ENCODE data around the gene PPDPF.

PPDPF gene

DNA sequence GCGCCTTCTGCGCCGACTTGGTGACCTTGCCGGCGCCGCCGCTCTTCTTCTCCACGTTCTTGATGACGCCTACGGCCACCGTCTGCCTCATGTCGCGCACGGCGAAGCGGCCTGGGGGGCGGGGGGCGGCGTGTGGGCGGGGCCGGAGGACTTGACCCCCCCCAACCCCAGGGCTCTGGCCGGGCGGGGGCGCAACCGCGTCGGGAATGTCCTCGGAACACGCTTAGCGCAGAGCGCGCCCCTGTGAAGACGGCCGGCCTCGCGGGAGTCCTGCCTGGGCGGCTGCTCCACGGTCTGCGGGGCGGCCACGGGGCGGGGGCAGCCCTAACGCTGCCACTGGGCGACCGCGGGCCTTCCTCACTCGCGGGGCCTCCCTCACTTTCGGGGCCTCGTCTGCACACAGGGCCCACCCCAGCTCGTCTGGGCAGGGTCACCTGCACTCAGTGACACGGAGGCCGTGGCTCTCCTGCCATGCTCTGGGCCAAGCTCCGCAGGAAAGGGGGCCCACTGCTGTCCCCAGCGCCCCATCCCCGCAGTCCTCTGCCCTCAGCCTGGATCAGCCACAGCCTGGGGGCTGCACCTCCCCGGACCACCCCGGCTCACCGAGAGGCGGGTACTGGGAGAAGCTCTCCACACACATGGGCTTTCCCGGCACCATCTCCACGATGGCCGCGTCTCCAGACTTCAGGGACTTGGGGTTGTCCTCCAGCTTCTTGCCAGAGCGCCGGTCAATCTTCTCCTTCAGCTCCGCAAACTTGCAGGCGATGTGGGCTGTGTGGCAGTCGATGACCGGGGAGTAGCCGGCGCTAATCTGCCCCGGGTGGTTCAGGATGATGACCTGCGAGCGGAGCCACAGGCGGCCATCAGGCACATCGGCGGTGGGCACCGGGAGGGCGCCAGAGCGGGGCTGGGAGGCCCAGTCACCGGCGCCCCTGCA is 32.0 kb upstream of the PPDPF start:
- DNase-seq (ENCODE audit: low read depth), result no peak
- TF ChIP-seq, protein P1, sequence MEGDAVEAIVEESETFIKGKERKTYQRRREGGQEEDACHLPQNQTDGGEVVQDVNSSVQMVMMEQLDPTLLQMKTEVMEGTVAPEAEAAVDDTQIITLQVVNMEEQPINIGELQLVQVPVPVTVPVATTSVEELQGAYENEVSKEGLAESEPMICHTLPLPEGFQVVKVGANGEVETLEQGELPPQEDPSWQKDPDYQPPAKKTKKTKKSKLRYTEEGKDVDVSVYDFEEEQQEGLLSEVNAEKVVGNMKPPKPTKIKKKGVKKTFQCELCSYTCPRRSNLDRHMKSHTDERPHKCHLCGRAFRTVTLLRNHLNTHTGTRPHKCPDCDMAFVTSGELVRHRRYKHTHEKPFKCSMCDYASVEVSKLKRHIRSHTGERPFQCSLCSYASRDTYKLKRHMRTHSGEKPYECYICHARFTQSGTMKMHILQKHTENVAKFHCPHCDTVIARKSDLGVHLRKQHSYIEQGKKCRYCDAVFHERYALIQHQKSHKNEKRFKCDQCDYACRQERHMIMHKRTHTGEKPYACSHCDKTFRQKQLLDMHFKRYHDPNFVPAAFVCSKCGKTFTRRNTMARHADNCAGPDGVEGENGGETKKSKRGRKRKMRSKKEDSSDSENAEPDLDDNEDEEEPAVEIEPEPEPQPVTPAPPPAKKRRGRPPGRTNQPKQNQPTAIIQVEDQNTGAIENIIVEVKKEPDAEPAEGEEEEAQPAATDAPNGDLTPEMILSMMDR (IDR thresholded peaks at IDR 0.05; ENCODE audit: insufficient read depth, low read depth, low read length, missing control alignments), result no peak
- no peak overlapping the region for H3K4me3 ChIP-seq (ENCODE audit: low read depth, low read length)

DNA sequence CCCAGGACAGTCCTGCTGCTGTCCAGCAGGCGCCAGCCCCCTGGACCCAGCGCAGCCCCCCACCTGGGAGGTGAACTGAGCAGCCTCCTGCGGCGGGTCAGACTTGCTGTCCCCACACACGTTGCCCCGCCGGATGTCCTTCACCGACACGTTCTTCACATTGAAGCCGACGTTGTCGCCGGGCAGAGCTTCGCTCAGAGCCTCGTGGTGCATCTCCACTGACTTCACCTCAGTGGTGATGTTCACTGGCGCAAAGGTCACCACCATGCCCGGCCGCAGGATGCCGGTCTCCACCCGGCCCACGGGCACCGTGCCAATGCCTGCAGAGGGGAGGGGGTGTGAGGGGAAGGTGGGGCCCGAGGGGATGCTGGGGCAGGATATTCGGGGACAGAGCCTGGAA is 30.1 kb upstream of the PPDPF start:
- no peak overlapping the region for H3K4me3 ChIP-seq (ENCODE audit: low read depth, low read length)
- TF ChIP-seq, protein P1 (IDR thresholded peaks at IDR 0.05; ENCODE audit: insufficient read depth, low read depth, low read length, missing control alignments), result no peak
- DNase-seq (ENCODE audit: low read depth), result no peak

DNA sequence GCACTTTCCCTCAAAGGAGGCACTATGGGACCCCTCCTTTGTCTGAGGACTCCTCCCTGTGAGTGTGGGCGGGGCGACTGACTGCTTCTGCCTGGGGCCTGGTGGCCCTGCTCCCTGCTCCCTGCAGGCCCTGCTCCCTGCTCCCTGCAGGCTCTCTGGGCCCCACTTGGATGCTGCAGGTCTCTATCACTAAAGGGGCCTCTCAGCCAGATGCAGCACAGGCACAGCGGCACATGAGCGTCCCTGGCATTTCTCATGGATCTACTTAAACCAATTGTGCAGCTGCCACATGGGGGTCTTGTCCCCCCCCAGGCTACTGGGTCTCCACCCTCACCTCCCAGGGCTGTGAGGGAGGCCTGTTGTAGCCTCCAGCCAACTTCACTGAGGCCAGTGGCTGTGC is 29.5 kb upstream of the PPDPF start:
- TF ChIP-seq, protein P1 (IDR thresholded peaks at IDR 0.05; ENCODE audit: insufficient read depth, low read depth, low read length, missing control alignments), result no peak
- H3K4me3 ChIP-seq (ENCODE audit: low read depth, low read length), result no peak overlapping the region

DNA sequence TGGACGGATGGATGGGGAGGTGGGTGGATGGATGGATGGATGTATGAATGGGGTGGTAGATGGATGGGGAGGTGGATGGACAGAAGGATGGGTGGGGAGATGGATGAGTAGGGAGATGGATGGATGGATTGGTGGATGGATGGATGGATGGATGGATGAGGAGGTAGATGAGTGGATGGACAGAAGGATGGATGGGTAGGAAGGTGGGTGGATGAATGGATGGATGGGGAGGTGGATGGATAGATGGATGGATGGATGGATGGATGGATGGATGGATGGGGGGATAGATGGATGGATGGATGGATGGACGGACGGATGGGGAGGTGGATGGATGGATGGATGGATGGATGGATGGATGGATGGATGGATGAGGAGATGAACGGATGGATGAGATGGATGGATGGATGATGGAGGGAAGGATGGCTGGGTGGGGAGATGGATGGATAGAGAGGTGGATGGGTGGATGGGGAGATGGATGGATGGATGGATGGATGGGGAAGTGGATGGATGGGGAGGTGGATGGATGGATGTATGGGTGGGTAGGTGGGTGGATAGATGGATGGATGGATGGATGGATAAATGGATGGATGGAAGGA is 28.8 kb upstream of the PPDPF start:
- no peak overlapping the region for H3K4me3 ChIP-seq (ENCODE audit: low read depth, low read length)
- TF ChIP-seq, protein P1 (IDR thresholded peaks at IDR 0.05; ENCODE audit: insufficient read depth, low read depth, low read length, missing control alignments), result no peak
- DNase-seq (ENCODE audit: low read depth), result no peak

More for the DNA sequence above, 29.5 kb upstream of the PPDPF start:
- no peak for DNase-seq (ENCODE audit: low read depth)

DNA sequence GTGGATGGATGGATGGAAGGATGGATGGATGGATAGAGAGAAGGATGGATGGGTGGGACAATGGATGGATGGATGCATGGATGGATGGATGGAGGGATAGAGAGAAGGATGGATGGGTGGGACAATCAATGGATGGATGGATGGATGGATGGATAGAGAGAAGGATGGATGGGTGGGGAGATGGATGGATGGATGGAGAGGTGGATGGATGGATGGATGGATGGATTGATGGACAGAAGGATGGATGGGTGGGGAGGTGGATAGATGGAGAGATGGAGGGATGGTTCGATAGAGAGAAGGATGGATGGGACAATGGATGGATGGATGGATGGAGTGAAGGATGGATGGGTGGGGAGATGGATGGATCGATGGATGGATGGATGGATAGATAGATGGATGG is 28.0 kb upstream of the PPDPF start:
- TF ChIP-seq, protein P1 (IDR thresholded peaks at IDR 0.05; ENCODE audit: insufficient read depth, low read depth, low read length, missing control alignments), result no peak
- DNase-seq (ENCODE audit: low read depth), result no peak

DNA sequence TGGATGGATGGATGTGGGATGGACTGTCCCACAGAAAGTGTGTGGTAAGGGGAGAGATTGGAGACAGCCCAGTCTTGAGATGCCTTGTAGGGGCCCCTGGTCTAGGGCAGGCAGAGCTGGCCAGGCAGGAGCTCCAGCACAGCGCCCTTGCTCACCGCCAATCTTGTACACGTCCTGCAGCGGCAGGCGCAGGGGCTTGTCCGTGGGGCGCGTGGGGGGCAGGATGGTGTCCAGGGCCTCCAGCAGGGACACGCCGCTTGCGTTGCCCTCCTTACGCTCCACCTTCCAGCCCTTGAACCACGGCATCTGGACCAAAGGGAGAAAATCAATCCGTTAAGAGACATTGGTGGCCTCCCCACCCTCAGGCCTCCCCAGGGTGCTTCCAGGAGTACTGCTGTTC is 27.6 kb upstream of the PPDPF start:
- no peak for DNase-seq (ENCODE audit: low read depth)
- TF ChIP-seq, protein P1 (IDR thresholded peaks at IDR 0.05; ENCODE audit: insufficient read depth, low read depth, low read length, missing control alignments), result no peak
- no peak overlapping the region for H3K4me3 ChIP-seq (ENCODE audit: low read depth, low read length)

More for the DNA sequence above, 28.0 kb upstream of the PPDPF start:
- no peak overlapping the region for H3K4me3 ChIP-seq (ENCODE audit: low read depth, low read length)
